Endothelial cell of umbilical vein (primary cell): Measurements from ENCODE around the gene BCAS3. TPM values are rescaled to one million over a fixed set of nuclear protein-coding genes. Genes with fewer than 3 reads are reported as not detected.

Source experiments
- BruUV-seq: library from RNA; stranded (reverse); fragments of 400-500 nt; replicated peaks from 2 replicates; lab custom pipeline; 2021; lab: Mats Ljungman, UMichigan
- CTCF ChIA-PET: fragments of 300-600, 350-600 bp; sonication (Branson Sonifier 250); formaldehyde crosslinking; loops from one replicate; lab custom pipeline; 2021; ENCODE audit warnings: antibody characterized with exemption, inconsistent platforms; lab: Charles Lee
- POLR2A ChIA-PET: fragments of 300-600, 350-600 bp; sonication (Branson Sonifier 250); formaldehyde crosslinking; loops from one replicate; lab custom pipeline; 2021; ENCODE audit warnings: antibody characterized with exemption, inconsistent platforms; lab: Charles Lee
- DNase-seq: peaks from one replicate; pipeline ENCODE4 v3.0.0-alpha.2; 2011; ENCODE audit warnings: low read depth, low spot score
- FAIRE-seq: peaks from 2 replicates; lab custom pipeline; 2011; peaks lifted over from hg19 to GRCh38; lab: Jason Lieb, UNC
- H2AFZ ChIP-seq: 2 replicates; pipeline ENCODE4 v1.6.0; 2012; ENCODE audit warnings: low read depth, low read length, control low read depth, inconsistent platforms
- H3K27ac ChIP-seq: 2 replicates; pipeline ENCODE4 v1.5.1; 2011; ENCODE audit warnings: low read depth, mild to moderate bottlenecking, control low read depth, low read length, moderate library complexity; ENCODE audit not compliant: insufficient read depth
- H3K27me3 ChIP-seq, 2 experiments: 2 replicates each; pipeline versions ENCODE4 v1.6.0 to v1.6.1; 2011; ENCODE audit warnings: low read length in 2 of 2, mixed read lengths in 1 of 2; ENCODE audit not compliant: control insufficient read depth in 2 of 2, insufficient read depth in 2 of 2
- H3K36me3 ChIP-seq, 2 experiments: 2 replicates in 1 of 2; 3 replicates in 1 of 2; pipeline ENCODE4 v1.5.1; 2011; ENCODE audit warnings: low read length in 2 of 2, mild to moderate bottlenecking in 1 of 2, moderate library complexity in 1 of 2; ENCODE audit not compliant: control insufficient read depth in 2 of 2, insufficient read depth in 2 of 2; ENCODE audit errors: extremely low read depth in 1 of 2
- H3K4me1 ChIP-seq: 3 replicates; pipeline ENCODE4 v1.5.1; 2011; ENCODE audit warnings: mild to moderate bottlenecking, low read length; ENCODE audit not compliant: control insufficient read depth, insufficient read depth; ENCODE audit errors: extremely low read depth
- H3K4me2 ChIP-seq: 2 replicates; pipeline ENCODE4 v1.6.1; 2011; ENCODE audit warnings: low read length, control low read depth, mixed read lengths; ENCODE audit not compliant: insufficient read depth
- H3K4me3 ChIP-seq, 3 experiments: fragments of 200-600 bp in 1 of 3; sonication (generic), shearing (Covaris generic) in 1 of 3; replicated peaks in 1 of 3; 2 replicates each; pipeline ENCODE4 v1.5.1; 2011 to 2016; ENCODE audit warnings: control low read depth in 3 of 3, low read length in 3 of 3, mild to moderate bottlenecking in 2 of 3, inconsistent platforms in 1 of 3, low read depth in 1 of 3, moderate library complexity in 1 of 3; ENCODE audit not compliant: insufficient read depth in 1 of 3
- H3K79me2 ChIP-seq: 2 replicates; pipeline ENCODE4 v1.6.0; 2012; ENCODE audit warnings: low read length, inconsistent platforms; ENCODE audit not compliant: control insufficient read depth, insufficient read depth
- H3K9ac ChIP-seq: replicated peaks from 2 replicates; pipeline ENCODE3; 2011; ENCODE audit warnings: low read length, control low read depth; ENCODE audit not compliant: insufficient read depth; ENCODE audit errors: extremely low read depth
- H3K9me1 ChIP-seq: replicated peaks from 3 replicates; pipeline ENCODE4 v1.6.0; 2011; ENCODE audit warnings: mild to moderate bottlenecking, low read length; ENCODE audit not compliant: control insufficient read depth, insufficient read depth; ENCODE audit errors: extremely low read depth
- H3K9me3 ChIP-seq: replicated peaks from 2 replicates; pipeline ENCODE4 v1.5.1; 2012; ENCODE audit warnings: low read length, inconsistent platforms; ENCODE audit not compliant: control insufficient read depth, insufficient read depth
- H4K20me1 ChIP-seq: replicated peaks from 2 replicates; pipeline ENCODE3; 2011; ENCODE audit warnings: mild to moderate bottlenecking, low read length; ENCODE audit not compliant: control insufficient read depth, insufficient read depth; ENCODE audit errors: extremely low read depth
- EZH2 ChIP-seq: IDR thresholded peaks from 2 replicates; pipeline ENCODE4 v1.6.1; 2012; ENCODE audit warnings: borderline replicate concordance, low read depth, mild to moderate bottlenecking, moderate library complexity, low read length, inconsistent platforms; ENCODE audit not compliant: severe bottlenecking
- FOS ChIP-seq: IDR thresholded peaks from 2 replicates; pipeline ENCODE4 v1.6.1; 2011; ENCODE audit warnings: mild to moderate bottlenecking, low read length, moderate library complexity, borderline replicate concordance; ENCODE audit not compliant: insufficient read depth
- GATA2 ChIP-seq: IDR thresholded peaks from 2 replicates; pipeline ENCODE4 v1.7.0; 2011; ENCODE audit warnings: low read depth, mild to moderate bottlenecking, moderate library complexity, mixed read lengths, low read length; ENCODE audit not compliant: insufficient read length, insufficient read depth
- JUN ChIP-seq: IDR thresholded peaks from 2 replicates; pipeline ENCODE4 v1.6.1; 2011; ENCODE audit warnings: borderline replicate concordance, low read depth; ENCODE audit not compliant: insufficient read length, insufficient read depth
- MAX ChIP-seq: IDR thresholded peaks from 2 replicates; pipeline ENCODE4 v1.6.1; 2011; ENCODE audit not compliant: insufficient read depth, insufficient read length
- MYC ChIP-seq: IDR thresholded peaks from one replicate; pipeline ENCODE4 v1.6.1; 2011; ENCODE audit warnings: mild to moderate bottlenecking, low read depth, low read length
- POLR2A ChIP-seq: IDR thresholded peaks from 2 replicates; pipeline ENCODE4 v1.6.1; 2012; ENCODE audit warnings: low read depth, mild to moderate bottlenecking, control low read depth, low read length
- POLR2AphosphoS5 ChIP-seq: IDR thresholded peaks from 2 replicates; pipeline ENCODE4 v1.6.1; 2012; ENCODE audit warnings: low read depth, mild to moderate bottlenecking, control low read depth, low read length, moderate library complexity; ENCODE audit not compliant: insufficient read depth
- dilution Hi-C: fragments of 300-500 bp; cut with MboI; formaldehyde crosslinking; loops from one replicate; pipeline ENCODE4 v1.15.0; 2019; ENCODE audit warnings: low sequenced_read_pairs; ENCODE audit not compliant: extremely low pct_ligation_motif_present
- intact Hi-C: fragments of 100-400 bp; cut with micrococcal nuclease; formaldehyde crosslinking; loops from one replicate; pipeline ENCODE4 v1.10.0; 2022
- polyA plus RNA-seq, 4 experiments: library from polyadenylated mRNA; depleted of rRNA in 3 of 4; stranded (reverse) in 3 of 4; unstranded in 1 of 4; fragments of >200 nt; gene quantifications; 2 replicates each; pipeline versions ENCODE4 v1.2.1 to v1.2.3, GENCODE V29; 2011 to 2012; ENCODE audit warnings: missing spikeins in 1 of 4
- total RNA-seq: library from RNA; stranded (reverse); gene quantifications from 2 replicates; pipeline ENCODE4 v1.2.3, GENCODE V29; 2021
- TF ChIP-seq, protein P1 (sequence below), 2 donors: IDR thresholded peaks; 1 replicate in 1 of 2; 2 replicates in 1 of 2; pipeline ENCODE4 v1.5.1; 2011; ENCODE audit warnings: low read length in 2 of 2, mild to moderate bottlenecking in 2 of 2, moderate library complexity in 2 of 2, control low read depth in 1 of 2, inconsistent platforms in 1 of 2, low read depth in 1 of 2; ENCODE audit not compliant: insufficient read depth in 1 of 2; ENCODE audit errors: extremely low read depth in 1 of 2

BCAS3 gene
- total and polyA plus RNA-seq, 2 donors (not counting 3 experiments of a cell fraction or from before 2014, with no cell fraction given), result 8.2 to 16.0 TPM

- no peaks in the 10 kb centered on the region for H3K4me1 ChIP-seq
- DNase-seq (no peak), FAIRE-seq (no peak)
- no peak for TF ChIP-seq POLR2AphosphoS5
- no peak for TF ChIP-seq POLR2A
- no peak for TF ChIP-seq MYC
- no peak for TF ChIP-seq MAX
- TF ChIP-seq, protein P1, sequence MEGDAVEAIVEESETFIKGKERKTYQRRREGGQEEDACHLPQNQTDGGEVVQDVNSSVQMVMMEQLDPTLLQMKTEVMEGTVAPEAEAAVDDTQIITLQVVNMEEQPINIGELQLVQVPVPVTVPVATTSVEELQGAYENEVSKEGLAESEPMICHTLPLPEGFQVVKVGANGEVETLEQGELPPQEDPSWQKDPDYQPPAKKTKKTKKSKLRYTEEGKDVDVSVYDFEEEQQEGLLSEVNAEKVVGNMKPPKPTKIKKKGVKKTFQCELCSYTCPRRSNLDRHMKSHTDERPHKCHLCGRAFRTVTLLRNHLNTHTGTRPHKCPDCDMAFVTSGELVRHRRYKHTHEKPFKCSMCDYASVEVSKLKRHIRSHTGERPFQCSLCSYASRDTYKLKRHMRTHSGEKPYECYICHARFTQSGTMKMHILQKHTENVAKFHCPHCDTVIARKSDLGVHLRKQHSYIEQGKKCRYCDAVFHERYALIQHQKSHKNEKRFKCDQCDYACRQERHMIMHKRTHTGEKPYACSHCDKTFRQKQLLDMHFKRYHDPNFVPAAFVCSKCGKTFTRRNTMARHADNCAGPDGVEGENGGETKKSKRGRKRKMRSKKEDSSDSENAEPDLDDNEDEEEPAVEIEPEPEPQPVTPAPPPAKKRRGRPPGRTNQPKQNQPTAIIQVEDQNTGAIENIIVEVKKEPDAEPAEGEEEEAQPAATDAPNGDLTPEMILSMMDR (IDR thresholded peaks at IDR 0.05; ENCODE audit: extremely low read depth in 1 of 2, insufficient read depth in 1 of 2, low read depth in 1 of 2, low read length in 2 of 2), result no peak
- TF ChIP-seq FOS, result no peak
- no peak for TF ChIP-seq EZH2
- no peak for TF ChIP-seq GATA2
- TF ChIP-seq JUN, result no peak
- H3K79me2 ChIP-seq, result no peaks in the 10 kb centered on the region
- H3K4me3 ChIP-seq, result no peak overlapping the region
- no peaks in the 10 kb centered on the region for H3K9me1 ChIP-seq
- ChIA-PET CTCF (no interaction called here), POLR2A (no interaction called here)
- H3K36me3 ChIP-seq, result no peaks in the 10 kb centered on the region
- no peak overlapping the region for H3K27ac ChIP-seq
- no peaks in the 10 kb centered on the region for H3K9me3 ChIP-seq
- H2AFZ ChIP-seq, result no peak overlapping the region
- no TSS peak for BruUV-seq
- H3K4me2 ChIP-seq, result no peak overlapping the region
- H3K9ac ChIP-seq, result no peak overlapping the region
- no peaks in the 10 kb centered on the region for H3K27me3 ChIP-seq
- H4K20me1 ChIP-seq, result no peaks in the 10 kb centered on the region
- dilution Hi-C loops, result no loop called here
- intact Hi-C loops, result no loop called here
These were observed 385.9 kb downstream of the BCAS3 start for GRCh38 chr17:61063528-61063927.
